DOHH2 (cell line): Measurements from ENCODE around the gene KCNK3.

Experiments used
- H3F3A ChIP-seq: fragments of 200-600 bp; sonication (generic), shearing (Covaris generic); 2 replicates; pipeline ENCODE4 v1.6.0; 2016; ENCODE audit warnings: antibody characterized with exemption, mild to moderate bottlenecking; ENCODE audit not compliant: control insufficient read depth, insufficient read depth
- H3K27ac ChIP-seq: fragments of 200-600 bp; sonication (generic); 2 replicates; pipeline ENCODE4 v1.5.1; 2014; ENCODE audit warnings: low read depth, mild to moderate bottlenecking, low read length, moderate library complexity
- H3K27me3 ChIP-seq: fragments of 200-600 bp; sonication (generic); 2 replicates; pipeline ENCODE4 v1.6.1; 2014; ENCODE audit warnings: mild to moderate bottlenecking, low read length, mixed read lengths; ENCODE audit not compliant: control insufficient read depth
- H3K36me3 ChIP-seq: fragments of 200-600 bp; sonication (generic); 2 replicates; pipeline ENCODE4 v1.6.1; 2014; ENCODE audit warnings: mild to moderate bottlenecking, low read length, moderate library complexity, mixed read lengths; ENCODE audit not compliant: control insufficient read depth
- H3K4me1 ChIP-seq: fragments of 200-600 bp; sonication (generic); 2 replicates; pipeline ENCODE4 v1.6.1; 2014; ENCODE audit warnings: mild to moderate bottlenecking, low read length, mixed read lengths; ENCODE audit not compliant: control insufficient read depth
- H3K4me2 ChIP-seq: fragments of 200-600 bp; sonication (generic); 2 replicates; pipeline ENCODE4 v1.6.0; 2014; ENCODE audit warnings: mild to moderate bottlenecking, low read length, moderate library complexity
- H3K4me3 ChIP-seq: fragments of 200-600 bp; sonication (generic); 2 replicates; pipeline ENCODE4 v1.5.1; 2014; ENCODE audit warnings: mild to moderate bottlenecking, low read length, mixed read lengths
- H3K79me2 ChIP-seq: fragments of 200-600 bp; sonication (generic); 2 replicates; pipeline ENCODE4 v1.6.1; 2014; ENCODE audit warnings: mild to moderate bottlenecking, low read length, mixed read lengths; ENCODE audit not compliant: control insufficient read depth
- H3K9me2 ChIP-seq: fragments of 200-600 bp; sonication (generic); replicated peaks from 2 replicates; pipeline ENCODE4 v1.6.1; 2014; ENCODE audit warnings: mild to moderate bottlenecking, low read length, mixed read lengths; ENCODE audit not compliant: control insufficient read depth
- H3K9me3 ChIP-seq: fragments of 200-600 bp; sonication (generic); 2 replicates; pipeline ENCODE4 v1.6.1; 2014; ENCODE audit warnings: antibody characterized with exemption, low read length, mixed read lengths; ENCODE audit not compliant: control insufficient read depth, insufficient read depth
- H4K20me1 ChIP-seq: fragments of 200-600 bp; sonication (generic); 2 replicates; pipeline ENCODE4 v1.6.0; 2014; ENCODE audit warnings: low read depth, mild to moderate bottlenecking, antibody characterized with exemption, low read length, moderate library complexity; ENCODE audit not compliant: control insufficient read depth, insufficient read depth
- EZH2phosphoT487 ChIP-seq: fragments of 200-600 bp; sonication (generic); IDR thresholded peaks from 2 replicates; pipeline ENCODE4 v1.6.1; 2017; ENCODE audit warnings: borderline replicate concordance, mild to moderate bottlenecking, antibody characterized with exemption, low read length, moderate library complexity, mixed read lengths
- TF ChIP-seq, protein P1 (sequence below): fragments of 200-600 bp; sonication (generic); IDR thresholded peaks from one replicate; pipeline ENCODE4 v1.5.1; 2014; ENCODE audit warnings: antibody characterized with exemption, mild to moderate bottlenecking, low read depth, low read length; ENCODE audit not compliant: poor library complexity, severe bottlenecking

KCNK3 gene

DNA sequence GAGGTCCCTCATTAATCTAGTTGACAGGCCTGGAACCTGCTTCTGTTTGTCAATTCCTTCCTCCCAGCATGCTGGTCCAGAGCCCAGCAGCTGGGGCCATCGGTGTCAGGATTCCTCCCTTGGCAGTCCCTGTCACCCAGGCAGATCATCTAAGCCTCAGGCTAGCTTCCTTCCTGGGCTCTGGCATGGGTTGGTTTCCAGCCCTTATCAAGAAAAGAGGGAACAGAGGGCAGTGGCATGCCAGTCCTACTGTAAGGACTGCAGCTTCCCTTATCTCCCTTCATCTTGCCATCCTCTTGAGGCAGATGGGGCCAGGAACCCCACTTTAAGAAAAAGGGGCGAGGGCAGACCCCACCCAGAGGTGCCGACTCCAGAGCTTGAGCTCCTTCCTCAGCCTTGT, 10.9 kb upstream of the KCNK3 start:
- no peaks in the 10 kb centered on the region for H3F3A ChIP-seq
- TF ChIP-seq, protein P1, sequence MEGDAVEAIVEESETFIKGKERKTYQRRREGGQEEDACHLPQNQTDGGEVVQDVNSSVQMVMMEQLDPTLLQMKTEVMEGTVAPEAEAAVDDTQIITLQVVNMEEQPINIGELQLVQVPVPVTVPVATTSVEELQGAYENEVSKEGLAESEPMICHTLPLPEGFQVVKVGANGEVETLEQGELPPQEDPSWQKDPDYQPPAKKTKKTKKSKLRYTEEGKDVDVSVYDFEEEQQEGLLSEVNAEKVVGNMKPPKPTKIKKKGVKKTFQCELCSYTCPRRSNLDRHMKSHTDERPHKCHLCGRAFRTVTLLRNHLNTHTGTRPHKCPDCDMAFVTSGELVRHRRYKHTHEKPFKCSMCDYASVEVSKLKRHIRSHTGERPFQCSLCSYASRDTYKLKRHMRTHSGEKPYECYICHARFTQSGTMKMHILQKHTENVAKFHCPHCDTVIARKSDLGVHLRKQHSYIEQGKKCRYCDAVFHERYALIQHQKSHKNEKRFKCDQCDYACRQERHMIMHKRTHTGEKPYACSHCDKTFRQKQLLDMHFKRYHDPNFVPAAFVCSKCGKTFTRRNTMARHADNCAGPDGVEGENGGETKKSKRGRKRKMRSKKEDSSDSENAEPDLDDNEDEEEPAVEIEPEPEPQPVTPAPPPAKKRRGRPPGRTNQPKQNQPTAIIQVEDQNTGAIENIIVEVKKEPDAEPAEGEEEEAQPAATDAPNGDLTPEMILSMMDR = no peak
- TF ChIP-seq EZH2phosphoT487 = no peak
- H3K27me3 ChIP-seq = peaks cover 38% of the 10 kb centered on the region

DNA sequence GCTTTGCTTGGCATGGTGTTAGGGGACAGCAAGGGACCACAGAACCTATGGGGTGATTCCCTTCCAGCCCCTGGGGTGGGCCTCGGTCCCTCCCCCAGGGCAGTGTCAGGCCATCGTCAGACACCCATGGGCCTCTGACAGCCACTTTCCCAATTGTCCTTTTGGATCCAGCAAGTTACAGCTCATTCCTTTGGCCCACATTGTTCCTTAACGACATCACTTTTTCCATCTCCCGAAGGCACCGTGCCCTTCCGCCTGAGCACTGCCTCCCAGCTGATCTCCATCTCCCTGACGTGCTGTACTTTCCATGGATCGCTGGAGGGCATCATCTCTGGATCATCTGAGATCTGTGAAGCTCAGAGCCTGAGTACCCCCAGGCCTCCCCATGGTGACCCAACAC, 10.4 kb upstream of the KCNK3 start:
- no peaks in the 10 kb centered on the region for H3F3A ChIP-seq
- no peak overlapping the region for H3K27ac ChIP-seq
- peaks cover 40% of the 10 kb centered on the region for H3K27me3 ChIP-seq
- TF ChIP-seq, protein P1 = no peak
- no peak for TF ChIP-seq EZH2phosphoT487
- no peaks in the 10 kb centered on the region for H3K9me3 ChIP-seq
- no peaks in the 10 kb centered on the region for H3K9me2 ChIP-seq
- no peaks in the 10 kb centered on the region for H4K20me1 ChIP-seq
- H3K4me1 ChIP-seq = no peaks in the 10 kb centered on the region
- H3K36me3 ChIP-seq = no peaks in the 10 kb centered on the region
- no peak overlapping the region for H3K4me3 ChIP-seq
- no peak overlapping the region for H3K4me2 ChIP-seq
- H3K79me2 ChIP-seq = no peaks in the 10 kb centered on the region

More for the DNA sequence above, 10.9 kb upstream of the KCNK3 start:
- Histone ChIP-seq H3K9me3 (no peaks in the 10 kb centered on the region), H3K79me2 (no peaks in the 10 kb centered on the region), H3K9me2 (no peaks in the 10 kb centered on the region), H3K27ac (no peak overlapping the region), H4K20me1 (no peaks in the 10 kb centered on the region), H3K36me3 (no peaks in the 10 kb centered on the region), H3K4me2 (no peak overlapping the region), H3K4me1 (no peaks in the 10 kb centered on the region), H3K4me3 (no peak overlapping the region)

DNA sequence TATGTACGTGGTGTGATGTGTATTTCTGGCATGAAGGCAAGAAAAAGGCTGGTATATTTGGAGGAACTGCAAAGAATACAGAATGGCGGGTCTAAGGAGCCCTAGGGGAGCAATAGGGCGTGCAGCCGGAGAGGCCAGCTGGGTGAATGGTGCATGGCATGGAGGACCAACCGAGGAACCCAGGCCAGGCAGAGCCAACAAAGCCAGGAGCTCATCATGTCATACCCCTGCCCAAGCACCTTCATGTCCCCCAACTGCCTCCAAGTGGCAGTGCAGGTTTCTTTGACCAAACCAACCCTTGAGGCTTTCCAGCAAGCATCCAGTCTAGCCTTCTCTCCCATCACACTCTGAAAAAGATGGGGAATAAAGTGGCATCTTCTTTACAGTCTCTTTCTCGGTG, 8.9 kb upstream of the KCNK3 start:
- TF ChIP-seq, protein P1 = no peak
- TF ChIP-seq EZH2phosphoT487 = no peak
- peaks cover 33% of the 10 kb centered on the region for H3K27me3 ChIP-seq
- H3K9me2 ChIP-seq = no peaks in the 10 kb centered on the region
- no peaks in the 10 kb centered on the region for H3K79me2 ChIP-seq
- no peaks in the 10 kb centered on the region for H3F3A ChIP-seq
- no peak overlapping the region for H3K4me2 ChIP-seq
- no peaks in the 10 kb centered on the region for H3K9me3 ChIP-seq
- H3K4me1 ChIP-seq = no peaks in the 10 kb centered on the region
- H3K4me3 ChIP-seq = no peak overlapping the region
- H4K20me1 ChIP-seq = no peaks in the 10 kb centered on the region
- H3K27ac ChIP-seq = no peak overlapping the region
- H3K36me3 ChIP-seq = no peaks in the 10 kb centered on the region

DNA sequence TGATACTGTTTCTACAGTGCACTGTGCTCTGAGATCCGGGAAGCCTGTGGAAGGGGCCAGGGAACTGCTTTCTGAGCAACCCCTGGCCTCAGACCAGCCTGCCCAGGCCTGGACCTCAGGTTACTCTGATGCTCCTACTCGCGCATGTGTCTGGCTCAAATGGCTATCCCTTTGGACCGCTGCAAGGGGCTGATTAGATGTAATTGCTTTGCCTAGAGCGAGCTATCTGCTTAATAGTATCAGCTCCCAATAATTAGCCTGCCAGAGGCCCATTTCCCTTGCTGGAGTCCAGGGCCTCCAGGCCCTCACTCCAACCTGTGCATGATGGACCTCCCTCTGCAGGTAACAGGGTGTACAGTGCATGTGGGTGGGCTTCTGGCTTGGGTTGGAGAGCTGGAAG, 7.2 kb upstream of the KCNK3 start:
- H3K36me3 ChIP-seq = no peaks in the 10 kb centered on the region
- no peaks in the 10 kb centered on the region for H3K4me1 ChIP-seq
- no peaks in the 10 kb centered on the region for H3K79me2 ChIP-seq
- TF ChIP-seq, protein P1 = no peak
- TF ChIP-seq EZH2phosphoT487 = no peak
- no peaks in the 10 kb centered on the region for H3K9me3 ChIP-seq
- peaks cover 25% of the 10 kb centered on the region for H3K27me3 ChIP-seq
- no peak overlapping the region for H3K4me3 ChIP-seq
- H4K20me1 ChIP-seq = no peaks in the 10 kb centered on the region
- no peaks in the 10 kb centered on the region for H3K9me2 ChIP-seq
- H3F3A ChIP-seq = no peaks in the 10 kb centered on the region
- H3K27ac ChIP-seq = no peak overlapping the region
- no peak overlapping the region for H3K4me2 ChIP-seq
